ENCODE measurements around the gene ELANE. TPM values are rescaled to one million over a fixed set of nuclear protein-coding genes. Genes with fewer than 3 reads are reported as not detected.

The ELANE gene
- total RNA-seq, 2 donors from 2014 or later = 1.5 to 2.4 TPM

DNA sequence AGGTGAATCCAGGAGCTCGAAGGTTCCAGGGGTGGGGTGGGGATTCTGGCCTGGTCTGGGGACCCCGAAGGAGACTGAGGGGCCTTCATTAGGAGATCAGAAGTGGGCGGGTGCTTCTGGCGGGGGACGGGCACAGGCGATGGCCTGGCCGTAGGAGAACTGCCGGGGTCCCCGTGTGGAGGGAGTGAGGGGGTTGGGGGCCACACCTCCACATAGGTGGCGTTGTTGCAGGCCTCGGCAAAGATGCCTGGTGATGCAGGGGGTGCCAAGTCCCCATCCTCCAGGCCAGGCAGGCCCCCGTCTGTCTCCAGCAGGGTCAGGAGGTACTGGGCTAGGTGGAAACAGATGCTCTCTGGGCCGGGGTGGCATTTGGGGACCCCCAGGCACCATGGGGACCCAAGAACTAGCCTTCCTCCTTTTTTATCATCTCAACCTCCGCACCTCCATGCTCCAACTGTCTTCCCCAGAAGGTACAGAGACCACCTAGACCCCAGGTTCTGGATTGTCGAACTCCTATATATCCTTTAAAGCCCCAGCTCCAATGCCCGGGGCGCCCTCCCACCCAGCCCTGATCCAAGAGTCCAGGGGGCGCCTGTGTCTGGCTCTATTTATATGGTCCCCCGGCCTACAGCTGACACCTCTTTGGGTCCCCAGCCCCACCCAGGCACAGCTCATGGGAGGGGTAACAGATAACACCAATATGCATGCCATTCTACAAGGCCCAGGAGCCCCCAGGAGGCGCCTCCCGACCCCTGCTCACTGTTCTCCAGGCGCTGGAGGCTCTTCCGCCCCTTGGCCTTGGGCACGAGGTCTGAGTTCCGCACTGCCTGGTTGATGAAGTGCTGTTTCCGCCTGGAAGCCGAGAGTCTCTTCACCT, 49.4 kb downstream of the ELANE start:
- DNase-seq = no peak
- intact Hi-C loops (cut with DNase I) = no loop called here
- ATAC-seq = no peak

DNA sequence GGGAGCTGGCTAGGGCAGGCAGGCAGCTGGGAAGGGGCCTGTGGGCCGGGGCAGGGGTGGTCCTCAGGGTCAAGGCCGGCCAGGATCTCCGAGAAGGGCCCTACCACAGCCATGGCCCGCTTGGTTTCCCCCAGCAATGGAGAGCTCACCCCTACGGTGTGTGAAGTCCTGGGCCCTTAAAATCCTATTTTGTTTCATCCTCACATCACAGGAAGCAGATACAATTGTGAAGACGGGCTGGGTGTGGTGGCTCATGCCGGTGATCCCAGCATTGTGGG, 49.9 kb downstream of the ELANE start:
- intact Hi-C loops (cut with DNase I) = no loop called here
- no peak for ATAC-seq
- no peak for DNase-seq

DNA sequence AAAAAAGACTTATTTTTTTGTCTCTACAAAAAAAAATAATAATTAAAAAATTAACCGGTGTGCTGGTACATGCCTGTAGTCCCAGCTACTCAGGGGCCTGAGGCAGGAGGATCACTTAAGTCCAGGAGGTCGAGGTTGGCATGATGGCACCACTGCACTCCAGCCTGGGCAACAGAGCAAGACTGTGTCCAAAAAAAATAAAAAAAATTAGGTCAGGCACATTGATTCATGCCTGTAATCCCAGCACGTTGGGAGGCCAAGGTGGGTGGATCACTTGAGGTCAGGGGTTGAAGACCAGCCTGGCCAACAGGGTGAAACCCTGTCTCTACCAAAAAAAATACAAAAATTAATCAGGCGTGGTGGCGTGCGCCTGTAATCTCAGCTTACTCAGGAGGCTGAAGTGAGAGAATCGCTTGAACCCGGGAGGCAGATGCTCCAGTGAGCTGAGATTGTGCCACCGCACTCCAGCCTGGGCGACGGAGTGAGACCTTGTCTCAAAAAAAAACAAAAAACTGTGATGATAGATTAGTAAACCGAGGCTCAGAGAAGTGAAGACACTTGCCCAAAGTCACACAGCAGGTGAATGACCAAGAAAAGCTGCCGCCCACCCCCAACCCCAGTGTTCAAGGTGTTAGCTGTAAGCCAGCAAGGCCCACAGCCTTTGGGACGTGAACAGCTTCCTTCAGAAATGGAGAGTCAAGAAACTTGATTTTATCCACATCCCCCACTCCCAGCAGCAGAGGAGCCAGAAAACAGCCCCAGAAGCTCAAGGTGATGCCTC, 50.5 kb downstream of the ELANE start:
- no peak for DNase-seq
- no peak for ATAC-seq
- intact Hi-C loops (cut with DNase I) = no loop called here

DNA sequence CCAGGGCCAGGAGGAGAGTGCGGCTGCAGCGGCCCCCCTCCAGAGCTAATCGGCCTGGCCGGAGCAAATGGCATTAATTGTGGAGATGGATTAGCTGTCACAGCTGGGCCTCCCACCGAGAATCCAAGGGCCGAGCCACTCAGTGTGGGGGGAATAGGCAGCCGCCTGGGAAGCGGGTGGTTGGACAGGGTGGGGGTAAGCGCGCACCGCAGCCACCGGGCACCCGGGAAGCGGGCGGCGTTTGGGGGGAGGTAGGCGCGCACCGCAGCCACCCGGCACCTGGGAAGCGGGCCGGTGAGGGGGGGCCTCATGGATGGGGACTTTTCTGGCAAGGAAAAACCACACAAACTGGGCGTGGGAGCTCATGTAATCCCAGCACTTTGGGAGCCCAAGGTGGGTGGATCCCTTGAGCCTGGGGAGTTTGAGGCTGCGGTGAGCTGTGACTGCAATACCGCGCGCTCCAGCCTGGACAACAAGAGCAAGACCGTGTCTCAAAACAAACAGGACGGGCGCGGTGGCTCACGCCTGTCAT, 51.2 kb downstream of the ELANE start:
- DNase-seq (no peak), ATAC-seq (no peak)
- intact Hi-C loops (cut with DNase I) = no loop called here

DNA sequence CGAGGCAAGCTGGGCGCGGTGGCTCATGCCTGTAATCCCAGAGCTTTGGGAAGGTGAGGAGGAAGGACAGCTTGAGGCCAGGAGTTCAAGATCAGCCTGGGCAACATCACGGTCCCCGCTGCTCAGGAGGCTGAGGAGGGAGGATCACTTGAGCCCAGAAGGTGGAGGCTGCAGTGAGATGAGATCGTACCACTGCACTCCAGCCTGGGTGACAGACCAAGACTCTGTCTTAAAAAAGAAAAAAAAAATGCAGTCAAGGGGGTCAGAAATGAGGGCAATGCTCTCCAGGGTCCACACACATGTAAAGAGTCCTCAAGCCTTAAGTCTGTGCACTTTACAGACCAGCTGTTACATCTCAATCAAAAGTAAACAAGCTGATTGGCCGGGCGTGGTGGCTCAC, 52.4 kb downstream of the ELANE start:
- DNase-seq (no peak), ATAC-seq (no peak)
- intact Hi-C loops (cut with DNase I) = no loop called here

Small RNAs within 50 kb of the gene (microRNA-seq; reads per million reads assigned to microRNA genes)
- gene MIR3187 = 0.82 to 2.0 reads per million in 2 donors
- gene MIR4745 = 1.1 to 1.2 reads per million in 2 donors

Other genes starting within 250 kb of the ELANE start
- 10 to 100 TPM; 33.7 to 43.6 TPM for gene POLRMT, start 218.8 kb upstream of the ELANE start, total RNA-seq
- under 1 TPM in 1 of 2 donors, not detected in 1; 0.44 TPM for gene FGF22, start 212.4 kb upstream of the ELANE start, total RNA-seq
- gene RNF126, start 189.1 kb upstream of the ELANE start, total RNA-seq = 10 to 100 TPM; 19.2 to 35.9 TPM
- gene FSTL3, start 175.9 kb upstream of the ELANE start, total RNA-seq = 100 to 1,000 TPM in 1 of 2 donors, 10 to 100 TPM in 1; 33.5 to 118 TPM
- not detected for gene PRSS57, start 156.9 kb upstream of the ELANE start, total RNA-seq
- 10 to 100 TPM; 48.9 to 49.7 TPM for gene PALM, start 143.4 kb upstream of the ELANE start, total RNA-seq
- gene MISP, start 101.2 kb upstream of the ELANE start, total RNA-seq = under 1 TPM in 1 of 2 donors, not detected in 1; 0.18 TPM
- gene PTBP1, start 54.9 kb upstream of the ELANE start, total RNA-seq = 100 to 1,000 TPM in 1 of 2 donors, 10 to 100 TPM in 1; 90.1 to 131 TPM
- gene PLPPR3, start 30.3 kb upstream of the ELANE start, total RNA-seq = under 1 TPM; 0.21 to 0.27 TPM
- gene AZU1, start 24.5 kb upstream of the ELANE start, total RNA-seq = under 1 TPM in 1 of 2 donors, not detected in 1; 0.18 TPM
- gene PRTN3, start 11.3 kb upstream of the ELANE start, total RNA-seq = not detected
- gene CFD, start 7.4 kb downstream of the ELANE start, total RNA-seq = 100 to 1,000 TPM; 277 to 861 TPM
- 10 to 100 TPM; 25.4 to 27.4 TPM for gene MED16, start 40.9 kb downstream of the ELANE start, total RNA-seq
- gene RNU6-9, start 41.2 kb downstream of the ELANE start, total RNA-seq = not detected
- gene R3HDM4, start 60.9 kb downstream of the ELANE start, total RNA-seq = 10 to 100 TPM; 18.3 to 31.6 TPM
- not detected for gene KISS1R, start 65.0 kb downstream of the ELANE start, total RNA-seq
- gene ARID3A, start 73.7 kb downstream of the ELANE start, total RNA-seq = 1 to 10 TPM; 5.3 to 5.8 TPM
- 10 to 100 TPM; 16.2 to 17.2 TPM for gene WDR18, start 132.0 kb downstream of the ELANE start, total RNA-seq
- under 1 TPM in 1 of 2 donors, not detected in 1; 0.06 TPM for gene GRIN3B, start 148.1 kb downstream of the ELANE start, total RNA-seq
- 100 to 1,000 TPM; 110 to 144 TPM for gene TMEM259, start 168.8 kb downstream of the ELANE start, total RNA-seq
- not detected for gene RNU6-2, start 169.2 kb downstream of the ELANE start, total RNA-seq
- gene CNN2, start 174.3 kb downstream of the ELANE start, total RNA-seq = 10 to 100 TPM; 74.4 to 83.8 TPM
- 10 to 100 TPM in 1 of 2 donors, 1 to 10 TPM in 1; 7.7 to 10.0 TPM for gene ABCA7, start 187.8 kb downstream of the ELANE start, total RNA-seq
- 10 to 100 TPM; 10.6 to 12.6 TPM for gene ARHGAP45, start 214.9 kb downstream of the ELANE start, total RNA-seq
- 100 to 1,000 TPM; 142 to 143 TPM for gene POLR2E, start 243.1 kb downstream of the ELANE start, total RNA-seq

Measured in left cardiac atrium (tissue), 4 donors.